22Rv1 (cell line): ENCODE results near the gene KRTAP5-2.

Experiments
- CTCF ChIP-seq: fragments of 450-650 bp; IDR thresholded peaks from 2 replicates; pipeline ENCODE4 v1.5.1; 2017; ENCODE audit warnings: mild to moderate bottlenecking
- ZFX ChIP-seq: fragments of 450-650 bp; IDR thresholded peaks from 2 replicates; pipeline ENCODE4 v1.6.1; 2017; ENCODE audit warnings: antibody characterized with exemption, borderline replicate concordance

DNA sequence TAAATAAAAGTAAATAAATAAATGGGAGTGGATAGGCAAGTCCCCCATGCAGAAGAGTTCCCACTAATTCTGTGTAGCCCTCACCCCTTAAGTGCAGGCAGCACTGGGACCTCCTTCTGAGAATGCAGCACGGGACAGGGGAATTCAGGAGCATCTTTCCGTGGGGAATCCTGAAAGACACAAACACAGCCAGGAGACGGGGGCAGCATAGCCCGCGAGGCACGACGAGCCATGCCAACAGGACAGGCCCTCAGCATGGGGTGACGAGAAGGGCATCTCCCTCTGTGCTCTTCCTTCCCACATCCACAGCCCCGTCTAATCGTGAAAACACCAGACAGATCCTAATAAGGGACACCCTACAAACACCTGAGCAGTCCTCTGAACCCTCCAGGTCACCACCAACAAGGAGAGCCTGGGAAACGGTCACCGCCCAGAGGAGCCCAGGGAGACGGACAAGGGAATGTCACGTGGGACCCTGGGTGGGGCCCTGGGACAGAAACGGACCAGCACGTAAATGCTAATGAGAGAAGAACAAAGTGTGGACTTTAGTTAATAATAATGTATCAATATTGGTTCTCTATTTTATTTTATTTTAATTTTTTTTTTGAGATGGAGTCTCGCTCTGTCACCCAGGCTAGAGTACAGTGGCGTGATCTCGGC, 38.3 kb upstream of the KRTAP5-2 start:
- TF ChIP-seq CTCF (no peak), ZFX (no peak)
